Fibroblast of the aortic adventitia (primary cell): ENCODE data around the gene DCAF4. TPM values are rescaled to one million over a fixed set of nuclear protein-coding genes. Genes with fewer than 3 reads are reported as not detected.

Source experiments
- DNase-seq: peaks from one replicate; pipeline ENCODE4 v3.0.0-alpha.2; 2010; ENCODE audit warnings: low read depth
- H3K4me3 ChIP-seq: 2 replicates; pipeline ENCODE4 v1.5.1; 2011; ENCODE audit warnings: low read depth, mild to moderate bottlenecking, control low read depth, low read length, moderate library complexity
- CTCF ChIP-seq: IDR thresholded peaks from 2 replicates; pipeline ENCODE4 v1.5.1; 2011; ENCODE audit warnings: mild to moderate bottlenecking, low read length, control low read depth, inconsistent platforms; ENCODE audit not compliant: insufficient read depth
- total RNA-seq: library from RNA; depleted of rRNA; stranded (reverse); fragments of >200 nt; gene quantifications from 2 replicates; pipeline ENCODE4 v1.2.3, GENCODE V29; 2012; ENCODE audit warnings: low replicate concordance

DCAF4 gene
- total RNA-seq, 1 donor = 20.6 TPM

GRCh38 chr14:72942934-72943333 lies 16.7 kb downstream of the DCAF4 start:
- no peak for TF ChIP-seq CTCF
- no peak overlapping the region for H3K4me3 ChIP-seq
- no peak for DNase-seq

GRCh38 chr14:72943876-72944430 lies 17.7 kb downstream of the DCAF4 start:
- no peak overlapping the region for H3K4me3 ChIP-seq
- DNase-seq = no peak
- TF ChIP-seq CTCF = no peak

GRCh38 chr14:72945356-72946027 lies 19.2 kb downstream of the DCAF4 start:
- H3K4me3 ChIP-seq = no peak overlapping the region
- no peak for TF ChIP-seq CTCF
- DNase-seq = no peak

GRCh38 chr14:72946491-72946890 lies 20.2 kb downstream of the DCAF4 start:
- no peak for TF ChIP-seq CTCF
- no peak for DNase-seq
- H3K4me3 ChIP-seq = no peak overlapping the region

- no peak for DNase-seq
- TF ChIP-seq CTCF = no peak
- H3K4me3 ChIP-seq = no peak overlapping the region
Observed at GRCh38 chr14:72947366-72948160, 21.3 kb downstream of the DCAF4 start.

GRCh38 chr14:72948481-72949138 lies 22.3 kb downstream of the DCAF4 start:
- peak; percentile 91 for TF ChIP-seq CTCF
- peak; percentile 74 for DNase-seq
- no peak overlapping the region for H3K4me3 ChIP-seq
